CD4-positive, alpha-beta T cell (primary cell): ENCODE data around the gene FOSL1. TPM values are rescaled to one million over a fixed set of nuclear protein-coding genes. Genes with fewer than 3 reads are reported as not detected.

Experiments
- ATAC-seq: fragments of 200-7000 bp; cut with Tn5 transposase; one replicate; pipeline ENCODE4 v1.10.0; 2022; ENCODE audit warnings: mild to moderate bottlenecking; ENCODE audit not compliant: poor library complexity
- CTCF ChIA-PET: fragments of 350-600 bp; sonication (Branson Sonifier 250); formaldehyde crosslinking; loops from one replicate; lab custom pipeline; 2021; ENCODE audit warnings: antibody characterized with exemption, inconsistent platforms; lab: Charles Lee
- POLR2A ChIA-PET: fragments of 350-600 bp; sonication (Branson Sonifier 250); formaldehyde crosslinking; loops from one replicate; lab custom pipeline; 2021; ENCODE audit warnings: antibody characterized with exemption, inconsistent platforms; lab: Charles Lee
- DNase-seq, 14 experiments: peaks; one replicate each; pipeline ENCODE4 v3.0.0-alpha.2; 2013 to 2020; ENCODE audit warnings: mixed read lengths in 2 of 14
- H3K27ac ChIP-seq, 2 donors: one replicate each; pipeline versions ENCODE4 v1.5.1 to v1.7.0; 2013; ENCODE audit warnings: low read length in 2 of 2, low read depth in 1 of 2, mild to moderate bottlenecking in 1 of 2
- H3K27me3 ChIP-seq, 2 experiments: 1 replicate in 1 of 2; 2 replicates in 1 of 2; pipeline versions ENCODE4 v1.6.1 to v1.7.0; 2013; ENCODE audit warnings: low read length in 2 of 2, control low read depth in 1 of 2, mild to moderate bottlenecking in 1 of 2, moderate library complexity in 1 of 2; ENCODE audit not compliant: insufficient read depth in 2 of 2, control insufficient read depth in 1 of 2
- H3K36me3 ChIP-seq: one replicate; pipeline ENCODE4 v1.6.1; 2013; ENCODE audit warnings: low read length, control low read depth; ENCODE audit not compliant: insufficient read depth
- H3K4me1 ChIP-seq: one replicate; pipeline ENCODE4 v1.6.1; 2013; ENCODE audit warnings: low read length, control low read depth; ENCODE audit not compliant: insufficient read depth
- H3K4me3 ChIP-seq: one replicate; pipeline ENCODE4 v1.5.1; 2013; ENCODE audit warnings: mild to moderate bottlenecking, low read length, moderate library complexity
- H3K9me3 ChIP-seq, 2 experiments: 1 replicate in 1 of 2; 2 replicates in 1 of 2; pipeline versions ENCODE4 v1.6.1 to v1.7.0; 2013; ENCODE audit warnings: low read length in 2 of 2, mild to moderate bottlenecking in 2 of 2, control low read depth in 1 of 2, moderate library complexity in 1 of 2; ENCODE audit not compliant: control insufficient read depth in 1 of 2, insufficient read depth in 1 of 2
- H3K27ac Mint-ChIP-seq: one replicate; pipeline ENCODE4 v1.8.0; 2020; ENCODE audit warnings: mixed read lengths
- H3K27me3 Mint-ChIP-seq: one replicate; pipeline ENCODE4 v1.8.0; 2021; ENCODE audit warnings: mixed read lengths
- H3K36me3 Mint-ChIP-seq: one replicate; pipeline ENCODE4 v1.8.0; 2021; ENCODE audit warnings: low read depth, mixed read lengths
- H3K4me1 Mint-ChIP-seq: one replicate; pipeline ENCODE4 v1.8.0; 2021; ENCODE audit warnings: low read depth, mixed read lengths
- H3K4me3 Mint-ChIP-seq: one replicate; pipeline ENCODE4 v1.8.0; 2020; ENCODE audit warnings: mild to moderate bottlenecking, mixed read lengths
- H3K9me3 Mint-ChIP-seq: one replicate; pipeline ENCODE4 v1.8.0; 2020; ENCODE audit warnings: mixed read lengths
- intact Hi-C, 2 experiments: fragments of 100-400 bp; cut with DNase I in 1 of 2; cut with micrococcal nuclease in 1 of 2; formaldehyde crosslinking; loops; one replicate each; pipeline versions ENCODE4 v1.15.1 to v1.9.0; 2023 to 2025; cut with DNase I, micrococcal nuclease
- total RNA-seq, 174 experiments: library from RNA in 2 of 174; stranded (reverse) in 2 of 174; gene quantifications; one replicate each; pipeline ENCODE4 v1.2.3 and lab custom pipeline; 2021 to 2026
- TF ChIP-seq, protein P1 (sequence below): fragments of 200-600 bp; IDR thresholded peaks from one replicate; pipeline ENCODE4 v1.8.0; 2022; ENCODE audit warnings: antibody characterized with exemption, mild to moderate bottlenecking

FOSL1 gene
- total RNA-seq, 2 experiments from 2014 or later, result 1.8 to 2.2 TPM

DNA sequence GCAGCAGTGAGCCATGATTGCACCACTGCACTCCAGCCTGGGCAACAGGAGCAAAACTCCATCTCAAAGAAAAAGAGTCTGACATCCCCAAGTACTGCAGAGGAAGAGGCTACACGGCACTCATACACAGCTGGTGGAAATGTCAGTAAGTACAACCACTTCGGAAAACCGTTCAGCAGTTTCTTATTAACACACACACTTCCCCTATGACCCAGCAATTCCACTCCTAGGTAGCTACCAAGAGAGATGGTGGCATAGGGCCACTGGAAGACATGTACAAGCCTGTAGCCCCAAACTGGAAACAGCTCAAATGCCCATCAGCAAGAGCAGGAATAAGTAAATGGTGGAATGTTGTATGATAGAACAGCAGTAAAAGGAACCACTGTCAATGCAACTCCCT lies 22.4 kb upstream of the FOSL1 start:
- Histone ChIP-seq H3K4me1 (peaks cover 42% of the 10 kb centered on the region), H3K9me3 (no peaks in the 10 kb centered on the region), H3K27me3 (no peaks in the 10 kb centered on the region), H3K4me3 (no peak overlapping the region), H3K36me3 (peaks cover 32% of the 10 kb centered on the region), H3K27ac (no peak overlapping the region)
- TF ChIP-seq, protein P1, sequence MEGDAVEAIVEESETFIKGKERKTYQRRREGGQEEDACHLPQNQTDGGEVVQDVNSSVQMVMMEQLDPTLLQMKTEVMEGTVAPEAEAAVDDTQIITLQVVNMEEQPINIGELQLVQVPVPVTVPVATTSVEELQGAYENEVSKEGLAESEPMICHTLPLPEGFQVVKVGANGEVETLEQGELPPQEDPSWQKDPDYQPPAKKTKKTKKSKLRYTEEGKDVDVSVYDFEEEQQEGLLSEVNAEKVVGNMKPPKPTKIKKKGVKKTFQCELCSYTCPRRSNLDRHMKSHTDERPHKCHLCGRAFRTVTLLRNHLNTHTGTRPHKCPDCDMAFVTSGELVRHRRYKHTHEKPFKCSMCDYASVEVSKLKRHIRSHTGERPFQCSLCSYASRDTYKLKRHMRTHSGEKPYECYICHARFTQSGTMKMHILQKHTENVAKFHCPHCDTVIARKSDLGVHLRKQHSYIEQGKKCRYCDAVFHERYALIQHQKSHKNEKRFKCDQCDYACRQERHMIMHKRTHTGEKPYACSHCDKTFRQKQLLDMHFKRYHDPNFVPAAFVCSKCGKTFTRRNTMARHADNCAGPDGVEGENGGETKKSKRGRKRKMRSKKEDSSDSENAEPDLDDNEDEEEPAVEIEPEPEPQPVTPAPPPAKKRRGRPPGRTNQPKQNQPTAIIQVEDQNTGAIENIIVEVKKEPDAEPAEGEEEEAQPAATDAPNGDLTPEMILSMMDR, result no peak
- peak overlapping the region; percentile 44 for H3K27ac Mint-ChIP-seq
- no peaks in the 10 kb centered on the region for H3K27me3 Mint-ChIP-seq
- peaks cover 36% of the 10 kb centered on the region for H3K36me3 Mint-ChIP-seq
- DNase-seq (no peak), ATAC-seq (no peak)
- H3K9me3 Mint-ChIP-seq, result no peaks in the 10 kb centered on the region
- intact Hi-C loops, result no loop called here
- H3K4me3 Mint-ChIP-seq, result peak overlapping the region; percentile 55
- H3K4me1 Mint-ChIP-seq, result peaks cover 28% of the 10 kb centered on the region
- POLR2A ChIA-PET, result interaction anchor here (6.6 kb wide), 1 partner anchor 33 kb away, joined by 104 read pairs; the partner anchor contains the start of genes CCDC85B and FIBP
- CTCF ChIA-PET, result interaction anchor here (1.0 to 4.2 kb wide), 3 partner anchors 34 to 66 kb away, joined by 3 to 16 read pairs (median 4); partner anchors contain the start of gene FIBP

DNA sequence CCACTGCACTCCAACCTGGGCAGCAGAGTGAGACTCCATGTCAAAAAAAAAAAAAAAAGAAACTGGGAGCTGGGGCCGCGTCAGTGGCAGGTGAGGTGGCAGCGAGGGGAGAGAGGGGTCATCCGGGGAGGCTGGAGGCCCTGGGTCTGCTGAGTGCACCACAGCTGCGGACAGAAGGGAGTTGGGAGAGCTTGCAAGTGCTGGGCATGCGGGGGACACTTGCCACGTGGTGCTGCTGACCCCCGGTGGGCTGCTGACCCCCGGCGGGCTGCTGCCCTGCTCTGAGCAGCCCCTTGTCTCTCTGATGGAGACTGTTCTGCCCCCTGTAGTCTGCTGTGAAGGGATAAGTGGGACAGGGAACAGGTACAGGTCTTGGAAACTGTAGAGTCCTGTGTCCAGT lies 21.7 kb upstream of the FOSL1 start:
- Histone ChIP-seq H3K4me3 (no peak overlapping the region), H3K36me3 (peaks cover 38% of the 10 kb centered on the region), H3K9me3 (no peaks in the 10 kb centered on the region), H3K27me3 (no peaks in the 10 kb centered on the region), H3K4me1 (peaks cover 42% of the 10 kb centered on the region), H3K27ac (no peak overlapping the region)
- Mint-ChIP-seq H3K36me3 (peaks cover 41% of the 10 kb centered on the region), H3K27ac (peak overlapping the region; percentile 44), H3K9me3 (no peaks in the 10 kb centered on the region), H3K4me1 (peaks cover 27% of the 10 kb centered on the region), H3K4me3 (peak overlapping the region; percentile 50), H3K27me3 (no peaks in the 10 kb centered on the region)
- DNase-seq, result no peak
- POLR2A ChIA-PET, result interaction anchor here (6.6 kb wide), 1 partner anchor 32 kb away, joined by 104 read pairs; the partner anchor contains the start of genes CCDC85B and FIBP
- ATAC-seq, result no peak
- CTCF ChIA-PET, result interaction anchor here (4.2 kb wide), 1 partner anchor 33 kb away, joined by 16 read pairs; the partner anchor contains the start of gene FIBP
- TF ChIP-seq, protein P1, result no peak
- intact Hi-C loops, result no loop called here

DNA sequence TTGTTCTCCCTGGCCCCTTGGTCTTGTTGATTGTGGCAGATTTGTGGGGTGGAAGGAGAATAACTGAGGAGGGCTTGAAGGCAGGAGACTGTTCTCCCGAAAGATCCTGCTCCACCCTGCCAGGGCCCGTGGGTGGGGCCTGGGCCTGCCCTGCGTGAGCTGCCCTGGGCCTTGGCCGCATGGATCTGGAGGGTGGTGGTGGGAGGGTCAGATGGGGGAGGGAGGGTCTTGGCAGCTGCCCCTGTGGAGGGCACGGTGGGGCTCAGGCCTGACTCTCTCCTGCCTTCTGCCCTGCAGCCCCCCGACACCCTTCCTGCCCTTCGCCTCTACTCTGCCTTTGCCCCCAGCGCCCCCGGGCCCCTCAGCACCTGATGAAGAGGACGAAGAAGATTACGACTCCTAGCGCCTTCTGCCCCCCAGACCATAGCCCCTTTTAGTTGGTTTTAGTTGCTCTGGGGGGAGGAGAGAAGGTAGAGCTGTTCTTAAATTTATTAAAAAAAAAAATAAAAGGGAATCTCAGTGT lies 20.9 kb upstream of the FOSL1 start:
- TF ChIP-seq, protein P1, result no peak
- Mint-ChIP-seq H3K9me3 (no peaks in the 10 kb centered on the region), H3K4me3 (peak overlapping the region; percentile 38), H3K27me3 (no peaks in the 10 kb centered on the region), H3K36me3 (peaks cover 48% of the 10 kb centered on the region), H3K27ac (no peak overlapping the region), H3K4me1 (peaks cover 34% of the 10 kb centered on the region)
- Histone ChIP-seq H3K4me3 (peak overlapping the region; percentile 84), H3K27ac (no peak overlapping the region), H3K9me3 (no peaks in the 10 kb centered on the region), H3K27me3 (no peaks in the 10 kb centered on the region), H3K36me3 (peaks cover 45% of the 10 kb centered on the region), H3K4me1 (peaks cover 48% of the 10 kb centered on the region)
- intact Hi-C loops, result no loop called here
- ATAC-seq, result no peak
- ChIA-PET POLR2A (interaction anchor here (6.6 kb wide), 1 partner anchor 31 kb away, joined by 104 read pairs; the partner anchor contains the start of genes CCDC85B and FIBP), CTCF (interaction anchor here (4.2 kb wide), 1 partner anchor 33 kb away, joined by 16 read pairs; the partner anchor contains the start of gene FIBP)
- peak in 1 of 14 experiments; percentile 32 for DNase-seq
